AG04449 (cell line): ENCODE results near the gene ERC2.

Experiments used
- CTCF ChIA-PET: fragments of 350-600 bp; formaldehyde crosslinking; extraction: SDS; loops from one replicate; lab custom pipeline; 2021; ENCODE audit warnings: antibody characterized with exemption; lab: Yijun Ruan, JAX
- POLR2A ChIA-PET: fragments of 400-600, 350-600 bp; formaldehyde crosslinking; extraction: SDS; loops from one replicate; lab custom pipeline; 2020; ENCODE audit warnings: antibody characterized with exemption, inconsistent platforms; lab: Yijun Ruan, JAX
- DNase-seq: peaks from one replicate; pipeline ENCODE4 v3.0.0-alpha.2; 2010; ENCODE audit warnings: low read depth, low spot score
- H3K4me3 ChIP-seq: 2 replicates; pipeline ENCODE4 v1.5.1; 2011; ENCODE audit warnings: low read depth, mild to moderate bottlenecking, control low read depth, low read length
- CTCF ChIP-seq: IDR thresholded peaks from one replicate; pipeline ENCODE4 v1.5.1; 2011; ENCODE audit warnings: mild to moderate bottlenecking, moderate library complexity, low read length, control low read depth, inconsistent platforms; ENCODE audit not compliant: insufficient read depth; ENCODE audit errors: missing control alignments

ERC2 gene

GRCh38 chr3:56133423-56133822 is 334.8 kb downstream of the ERC2 start:
- no peak overlapping the region for H3K4me3 ChIP-seq
- peak; percentile 79 for DNase-seq
- ChIA-PET POLR2A (no interaction called here), CTCF (no interaction called here)
- TF ChIP-seq CTCF, result no peak

GRCh38 chr3:56132762-56133161 is 335.5 kb downstream of the ERC2 start:
- ChIA-PET POLR2A (no interaction called here), CTCF (no interaction called here)
- DNase-seq, result no peak
- no peak for TF ChIP-seq CTCF
- H3K4me3 ChIP-seq, result no peak overlapping the region

- ChIA-PET POLR2A (no interaction called here), CTCF (no interaction called here)
- peak; percentile 79 for DNase-seq
- H3K4me3 ChIP-seq, result no peak overlapping the region
- no peak for TF ChIP-seq CTCF
These were observed 336.2 kb downstream of the ERC2 start for GRCh38 chr3:56131974-56132590.

- no peak for TF ChIP-seq CTCF
- CTCF ChIA-PET, result no interaction called here
- DNase-seq, result no peak
These were observed 338.2 kb downstream of the ERC2 start for GRCh38 chr3:56130036-56130435.

GRCh38 chr3:56126632-56127031 is 341.6 kb downstream of the ERC2 start:
- DNase-seq, result no peak
- H3K4me3 ChIP-seq, result no peak overlapping the region
- CTCF ChIA-PET, result no interaction called here
- POLR2A ChIA-PET, result no interaction called here
- TF ChIP-seq CTCF, result no peak

More at GRCh38 chr3:56130036-56130435, 338.2 kb downstream of the ERC2 start:
- POLR2A ChIA-PET, result no interaction called here
- H3K4me3 ChIP-seq, result no peak overlapping the region

- ChIA-PET POLR2A (no interaction called here), CTCF (interaction anchor here (0.8 kb wide), 1 partner anchor 34 kb away, joined by 3 read pairs; no protein-coding TSS in a partner anchor)
- peak; percentile 7 for DNase-seq
- no peak for TF ChIP-seq CTCF
- H3K4me3 ChIP-seq, result no peak overlapping the region
These were observed 342.8 kb downstream of the ERC2 start for GRCh38 chr3:56125358-56126005.
